Muscle layer of duodenum (tissue), 2 donors: Measurements from ENCODE around the gene UBTF.

Experiments used
- H3K27ac ChIP-seq: one replicate; pipeline ENCODE4 v1.7.0; 2013; ENCODE audit warnings: mild to moderate bottlenecking, low read length
- H3K27me3 ChIP-seq: one replicate; pipeline ENCODE4 v1.7.0; 2013; ENCODE audit warnings: low read depth, mild to moderate bottlenecking, control low read depth, low read length
- H3K36me3 ChIP-seq, 2 donors: one replicate each; pipeline ENCODE4 v1.7.0; 2013; ENCODE audit warnings: low read length in 2 of 2, control low read depth in 1 of 2, mild to moderate bottlenecking in 1 of 2; ENCODE audit not compliant: insufficient read depth in 2 of 2, control insufficient read depth in 1 of 2
- H3K4me1 ChIP-seq, 2 donors: one replicate each; pipeline ENCODE4 v1.7.0; 2013; ENCODE audit warnings: low read length in 2 of 2, mild to moderate bottlenecking in 2 of 2, control low read depth in 1 of 2, moderate library complexity in 1 of 2; ENCODE audit not compliant: insufficient read depth in 2 of 2, control insufficient read depth in 1 of 2
- H3K4me3 ChIP-seq, 2 donors: one replicate each; pipeline ENCODE4 v1.7.0; 2013; ENCODE audit warnings: low read length in 2 of 2, low read depth in 1 of 2, mild to moderate bottlenecking in 1 of 2
- H3K9me3 ChIP-seq, 2 donors: one replicate each; pipeline ENCODE4 v1.7.0; 2013; ENCODE audit warnings: low read length in 2 of 2, control low read depth in 1 of 2, mild to moderate bottlenecking in 1 of 2; ENCODE audit not compliant: control insufficient read depth in 1 of 2
- donor health status: healthy.

Gene UBTF

GRCh38 chr17:44235583-44235936, 16.1 kb upstream of the UBTF start:
- no peak overlapping the region for H3K4me3 ChIP-seq
- no peaks in the 10 kb centered on the region for H3K36me3 ChIP-seq
- no peak overlapping the region for H3K27ac ChIP-seq
- no peaks in the 10 kb centered on the region for H3K27me3 ChIP-seq
- H3K4me1 ChIP-seq: no peaks in the 10 kb centered on the region
- no peaks in the 10 kb centered on the region for H3K9me3 ChIP-seq

- no peak overlapping the region for H3K27ac ChIP-seq
- H3K27me3 ChIP-seq: no peaks in the 10 kb centered on the region
- no peaks in the 10 kb centered on the region for H3K4me1 ChIP-seq
- no peaks in the 10 kb centered on the region for H3K9me3 ChIP-seq
- no peak overlapping the region for H3K4me3 ChIP-seq
- no peaks in the 10 kb centered on the region for H3K36me3 ChIP-seq
Measured at GRCh38 chr17:44233582-44233981, 14.1 kb upstream of the UBTF start.

GRCh38 chr17:44232061-44232460, 12.6 kb upstream of the UBTF start:
- Histone ChIP-seq H3K4me3 (no peak overlapping the region), H3K27me3 (no peaks in the 10 kb centered on the region)

GRCh38 chr17:44230140-44230539, 10.7 kb upstream of the UBTF start:
- no peaks in the 10 kb centered on the region for H3K27me3 ChIP-seq
- no peaks in the 10 kb centered on the region for H3K9me3 ChIP-seq
- H3K4me3 ChIP-seq: no peak overlapping the region
- H3K4me1 ChIP-seq: no peaks in the 10 kb centered on the region
- H3K27ac ChIP-seq: no peak overlapping the region
- H3K36me3 ChIP-seq: no peaks in the 10 kb centered on the region

More at GRCh38 chr17:44232061-44232460, 12.6 kb upstream of the UBTF start:
- no peaks in the 10 kb centered on the region for H3K4me1 ChIP-seq
- H3K9me3 ChIP-seq: no peaks in the 10 kb centered on the region
- no peaks in the 10 kb centered on the region for H3K36me3 ChIP-seq
- no peak overlapping the region for H3K27ac ChIP-seq

- Histone ChIP-seq H3K4me3 (no peak overlapping the region), H3K27ac (no peak overlapping the region), H3K27me3 (no peaks in the 10 kb centered on the region), H3K36me3 (no peaks in the 10 kb centered on the region), H3K4me1 (peaks cover 0 to under 1% of the 10 kb centered on the region in 2 donors), H3K9me3 (no peaks in the 10 kb centered on the region)
Measured at GRCh38 chr17:44229090-44229489, 9.6 kb upstream of the UBTF start.

- H3K4me3 ChIP-seq: no peak overlapping the region
- no peaks in the 10 kb centered on the region for H3K27me3 ChIP-seq
- H3K27ac ChIP-seq: peak overlapping the region; percentile 79
- H3K36me3 ChIP-seq: no peaks in the 10 kb centered on the region
- no peaks in the 10 kb centered on the region for H3K9me3 ChIP-seq
- H3K4me1 ChIP-seq: peaks cover 11 to 21% of the 10 kb centered on the region in 2 donors
Measured at GRCh38 chr17:44223541-44224071, 4.1 kb upstream of the UBTF start.

GRCh38 chr17:44222112-44222869, 2.8 kb upstream of the UBTF start:
- Histone ChIP-seq H3K27ac (peak overlapping the region; percentile 79), H3K9me3 (no peaks in the 10 kb centered on the region)

GRCh38 chr17:44221862-44222111, 2.3 kb upstream of the UBTF start:
- Histone ChIP-seq H3K4me3 (peak overlapping the region; percentile 77 to 79), H3K27ac (peak overlapping the region; percentile 79), H3K27me3 (no peaks in the 10 kb centered on the region), H3K4me1 (peaks cover 23 to 34% of the 10 kb centered on the region in 2 donors), H3K36me3 (peaks cover under 1 to 2% of the 10 kb centered on the region in 2 donors), H3K9me3 (no peaks in the 10 kb centered on the region)

More at GRCh38 chr17:44222112-44222869, 2.8 kb upstream of the UBTF start:
- Histone ChIP-seq H3K4me1 (peaks cover 19 to 30% of the 10 kb centered on the region in 2 donors), H3K36me3 (no peaks in the 10 kb centered on the region), H3K27me3 (no peaks in the 10 kb centered on the region), H3K4me3 (peak overlapping the region; percentile 77 to 79)

- Histone ChIP-seq H3K27ac (peak overlapping the region; percentile 79), H3K4me1 (peaks cover 24 to 39% of the 10 kb centered on the region in 2 donors)
Measured at GRCh38 chr17:44221084-44221861, 1.8 kb upstream of the UBTF start.

GRCh38 chr17:44220213-44221083, 973 bp upstream of the UBTF start:
- Histone ChIP-seq H3K4me1 (peaks cover 24 to 42% of the 10 kb centered on the region in 2 donors), H3K27me3 (no peaks in the 10 kb centered on the region), H3K9me3 (no peaks in the 10 kb centered on the region), H3K36me3 (peaks cover 14 to 16% of the 10 kb centered on the region in 2 donors), H3K4me3 (peak overlapping the region; percentile 77 to 79), H3K27ac (peak overlapping the region; percentile 83)

More at GRCh38 chr17:44221084-44221861, 1.8 kb upstream of the UBTF start:
- Histone ChIP-seq H3K27me3 (no peaks in the 10 kb centered on the region), H3K4me3 (peak overlapping the region; percentile 77 to 79), H3K9me3 (no peaks in the 10 kb centered on the region), H3K36me3 (peaks cover 6 to 8% of the 10 kb centered on the region in 2 donors)
